ENCODE data around the gene KRTAP20-4. TPM values are rescaled to one million over a fixed set of nuclear protein-coding genes. Genes with fewer than 3 reads are reported as not detected.

KRTAP20-4 gene
- total and polyA plus RNA-seq, 3 experiments from 2014 or later: not detected

DNA sequence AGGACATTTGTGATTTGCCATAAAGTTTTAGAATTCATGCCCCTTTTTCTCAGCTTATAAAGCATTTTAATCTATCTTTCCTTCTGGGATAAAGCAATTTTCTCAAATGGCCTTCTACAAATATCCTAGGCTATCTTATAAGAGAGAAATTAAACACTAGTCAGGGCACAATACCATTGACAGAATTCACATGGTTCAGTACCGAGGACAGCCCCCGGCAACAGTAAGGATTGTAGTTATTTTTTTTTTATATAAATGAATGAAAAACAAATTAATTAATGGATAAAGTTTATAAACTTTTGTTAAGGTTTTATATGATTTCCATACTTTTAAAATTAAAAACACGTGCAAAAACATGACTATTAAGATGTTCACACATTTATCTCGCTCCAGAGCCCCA lies 7.7 kb downstream of the KRTAP20-4 start:
- POLR2A ChIA-PET: no interaction called here
- no peaks in the 10 kb centered on the region for H3K27me3 Mint-ChIP-seq
- Histone ChIP-seq H3K4me1 (ENCODE audit: insufficient read depth, low read length) (no peaks in the 10 kb centered on the region), H3K27ac (ENCODE audit: low read depth, low read length) (no peak overlapping the region), H3K27me3 (ENCODE audit: insufficient read depth, low read length, poor library complexity, severe bottlenecking) (no peaks in the 10 kb centered on the region), H3K4me3 (ENCODE audit: low read length) (no peak overlapping the region), H3K36me3 (ENCODE audit: insufficient read depth, low read length) (no peaks in the 10 kb centered on the region), H3K9me3 (ENCODE audit: low read length) (no peaks in the 10 kb centered on the region)
- no peaks in the 10 kb centered on the region for H3K4me1 Mint-ChIP-seq
- H3K4me3 Mint-ChIP-seq: no peak overlapping the region
- no peak for DNase-seq
- no peaks in the 10 kb centered on the region for H3K36me3 Mint-ChIP-seq
- CTCF ChIA-PET: no interaction called here
- H3K9me3 Mint-ChIP-seq: peaks cover 0 to 8% (median 0%) of the 10 kb centered on the region in 5 donors
- H3K27ac Mint-ChIP-seq: no peak overlapping the region

DNA sequence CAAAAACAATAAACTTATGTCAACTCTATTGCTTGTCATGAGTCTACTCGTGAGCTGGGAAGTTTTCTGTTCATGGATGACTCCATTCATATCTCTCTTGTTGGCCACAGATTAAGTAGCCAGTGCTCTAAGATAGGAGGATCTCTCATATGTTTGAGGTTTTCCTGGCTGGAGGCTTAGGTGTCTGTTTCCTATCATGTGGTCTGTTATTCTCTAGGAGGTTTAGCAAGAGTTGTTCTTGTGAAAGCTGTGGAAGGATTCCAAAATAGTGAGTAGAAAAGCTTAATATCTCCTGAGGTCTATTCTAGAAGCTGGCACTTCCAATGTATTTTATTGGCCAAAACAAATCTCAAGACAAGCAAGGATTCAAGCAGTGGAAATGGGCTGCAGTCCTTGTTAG lies 8.8 kb downstream of the KRTAP20-4 start:
- no peak overlapping the region for H3K27ac ChIP-seq (ENCODE audit: low read depth, low read length)
- H3K9me3 ChIP-seq (ENCODE audit: low read length): no peaks in the 10 kb centered on the region
- Mint-ChIP-seq H3K27ac (no peak overlapping the region), H3K4me3 (no peak overlapping the region), H3K9me3 (peaks cover 0 to 6% (median 0%) of the 10 kb centered on the region in 5 donors), H3K4me1 (no peaks in the 10 kb centered on the region), H3K27me3 (no peaks in the 10 kb centered on the region), H3K36me3 (no peaks in the 10 kb centered on the region)
- ChIA-PET POLR2A (no interaction called here), CTCF (no interaction called here)
- H3K4me3 ChIP-seq (ENCODE audit: low read length): no peak overlapping the region
- no peaks in the 10 kb centered on the region for H3K36me3 ChIP-seq (ENCODE audit: insufficient read depth, low read length)
- H3K4me1 ChIP-seq (ENCODE audit: insufficient read depth, low read length): no peaks in the 10 kb centered on the region
- no peaks in the 10 kb centered on the region for H3K27me3 ChIP-seq (ENCODE audit: insufficient read depth, low read length, poor library complexity, severe bottlenecking)
- no peak for DNase-seq

DNA sequence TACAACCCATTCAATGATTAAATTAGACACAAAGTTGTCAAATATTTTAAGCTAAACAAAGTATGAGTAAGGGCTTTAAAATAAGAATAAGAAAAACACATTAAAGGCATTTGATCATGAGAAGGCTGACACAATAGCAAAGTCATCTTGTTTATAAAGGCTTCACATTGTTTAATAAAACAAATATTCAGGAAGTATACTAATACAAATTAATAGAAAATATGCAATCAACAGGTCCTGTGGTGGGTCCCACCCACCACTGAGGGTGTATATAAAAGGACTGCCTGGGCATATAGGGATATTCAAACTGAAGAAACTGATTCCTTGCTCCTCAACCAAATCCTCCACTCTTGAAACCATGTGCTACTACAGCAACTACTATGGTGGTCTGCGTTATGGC lies 14.5 kb downstream of the KRTAP20-4 start, which contains the start of gene KRTAP20-2:
KRTAP20-2 (plus strand) TSS at position 301 of the 400 bp plus-strand sequence; CDS start at position 359, 58 bp downstream.
- Mint-ChIP-seq H3K4me3 (no peak within 1 kb of the TSS), H3K4me1 (no peaks in the 10 kb centered on the region), H3K9me3 (peaks cover 0 to 5% (median 2%) of the 10 kb centered on the region in 5 donors), H3K27me3 (no peaks in the 10 kb centered on the region), H3K36me3 (no peaks in the 10 kb centered on the region), H3K27ac (no peak within 1 kb of the TSS)
- Histone ChIP-seq H3K4me1 (ENCODE audit: insufficient read depth, low read length) (no peaks in the 10 kb centered on the region), H3K27ac (ENCODE audit: low read depth, low read length) (no peak within 1 kb of the TSS), H3K4me3 (ENCODE audit: low read length) (no peak within 1 kb of the TSS), H3K27me3 (ENCODE audit: insufficient read depth, low read length, poor library complexity, severe bottlenecking) (no peaks in the 10 kb centered on the region), H3K36me3 (ENCODE audit: insufficient read depth, low read length) (no peaks in the 10 kb centered on the region), H3K9me3 (ENCODE audit: low read length) (no peaks in the 10 kb centered on the region)
- DNase-seq: no peak
- CTCF ChIA-PET: no interaction called here
- POLR2A ChIA-PET: no interaction called here

DNA sequence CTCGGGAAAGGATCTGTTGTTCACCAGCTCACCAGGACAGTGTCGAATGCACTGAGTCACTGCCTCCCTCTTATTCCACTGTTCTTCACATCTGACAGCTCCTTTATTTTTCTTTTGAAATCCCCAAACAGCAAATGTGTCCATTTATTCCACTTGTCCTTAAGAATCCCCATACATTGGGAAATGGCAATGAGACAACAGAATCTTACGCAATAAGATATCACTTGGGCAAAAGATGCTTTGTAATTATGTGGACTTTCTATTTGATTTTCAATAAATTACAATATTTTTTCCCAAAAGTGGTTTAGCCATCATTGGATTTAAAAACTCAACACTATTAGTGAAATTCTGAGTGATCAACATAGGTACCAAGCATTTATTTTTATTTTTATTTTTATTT lies 18.3 kb downstream of the KRTAP20-4 start:
- no peaks in the 10 kb centered on the region for H3K36me3 Mint-ChIP-seq
- CTCF ChIA-PET: no interaction called here
- no peaks in the 10 kb centered on the region for H3K27me3 Mint-ChIP-seq

DNA sequence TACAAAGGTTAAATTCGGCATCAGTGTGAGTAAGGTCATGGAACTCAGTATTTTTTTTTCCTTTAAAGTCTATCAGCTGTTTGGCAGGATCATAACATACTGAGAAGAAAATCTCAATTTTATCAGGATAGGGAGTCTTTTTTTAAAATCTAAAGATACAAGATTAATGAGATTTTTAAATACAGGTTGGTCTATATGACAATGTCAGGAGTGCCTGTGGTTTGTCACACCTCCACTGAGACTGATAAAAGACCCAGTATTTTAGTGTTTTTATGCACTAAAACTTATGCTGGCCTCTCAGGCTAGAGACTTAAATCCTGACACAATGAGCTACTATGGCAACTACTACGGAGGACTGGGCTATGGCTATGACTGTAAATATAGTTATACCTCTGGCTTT lies 22.1 kb downstream of the KRTAP20-4 start, which contains the start of gene KRTAP20-3:
KRTAP20-3 (plus strand) TSS at position 301 of the 400 bp plus-strand sequence.
- H3K4me1 Mint-ChIP-seq: no peaks in the 10 kb centered on the region
- H3K27ac Mint-ChIP-seq: no peak within 1 kb of the TSS
- H3K27me3 Mint-ChIP-seq: peaks cover 0 to 1% of the 10 kb centered on the region in 2 donors
- no peak for DNase-seq
- ChIA-PET CTCF (no interaction called here), POLR2A (no interaction called here)
- no peak within 1 kb of the TSS for H3K4me3 Mint-ChIP-seq
- H3K4me3 ChIP-seq (ENCODE audit: low read length): no peak within 1 kb of the TSS
- no peak within 1 kb of the TSS for H3K27ac ChIP-seq (ENCODE audit: low read depth, low read length)
- no peaks in the 10 kb centered on the region for H3K4me1 ChIP-seq (ENCODE audit: insufficient read depth, low read length)
- no peaks in the 10 kb centered on the region for H3K36me3 Mint-ChIP-seq
- H3K9me3 Mint-ChIP-seq: peaks cover 0 to 11% (median 3%) of the 10 kb centered on the region in 5 donors
- H3K9me3 ChIP-seq (ENCODE audit: low read length): no peaks in the 10 kb centered on the region
- no peaks in the 10 kb centered on the region for H3K36me3 ChIP-seq (ENCODE audit: insufficient read depth, low read length)
- no peaks in the 10 kb centered on the region for H3K27me3 ChIP-seq (ENCODE audit: insufficient read depth, low read length, poor library complexity, severe bottlenecking)

More for the DNA sequence above, 18.3 kb downstream of the KRTAP20-4 start:
- Histone ChIP-seq H3K4me1 (ENCODE audit: insufficient read depth, low read length) (no peaks in the 10 kb centered on the region), H3K27ac (ENCODE audit: low read depth, low read length) (no peak overlapping the region), H3K9me3 (ENCODE audit: low read length) (no peaks in the 10 kb centered on the region), H3K4me3 (ENCODE audit: low read length) (no peak overlapping the region), H3K36me3 (ENCODE audit: insufficient read depth, low read length) (no peaks in the 10 kb centered on the region), H3K27me3 (ENCODE audit: insufficient read depth, low read length, poor library complexity, severe bottlenecking) (no peaks in the 10 kb centered on the region)
- no peak overlapping the region for H3K27ac Mint-ChIP-seq
- H3K4me3 Mint-ChIP-seq: no peak overlapping the region
- H3K4me1 Mint-ChIP-seq: no peaks in the 10 kb centered on the region
- DNase-seq: no peak
- POLR2A ChIA-PET: no interaction called here
- peaks cover 1 to 11% (median 3%) of the 10 kb centered on the region in 5 donors for H3K9me3 Mint-ChIP-seq

DNA sequence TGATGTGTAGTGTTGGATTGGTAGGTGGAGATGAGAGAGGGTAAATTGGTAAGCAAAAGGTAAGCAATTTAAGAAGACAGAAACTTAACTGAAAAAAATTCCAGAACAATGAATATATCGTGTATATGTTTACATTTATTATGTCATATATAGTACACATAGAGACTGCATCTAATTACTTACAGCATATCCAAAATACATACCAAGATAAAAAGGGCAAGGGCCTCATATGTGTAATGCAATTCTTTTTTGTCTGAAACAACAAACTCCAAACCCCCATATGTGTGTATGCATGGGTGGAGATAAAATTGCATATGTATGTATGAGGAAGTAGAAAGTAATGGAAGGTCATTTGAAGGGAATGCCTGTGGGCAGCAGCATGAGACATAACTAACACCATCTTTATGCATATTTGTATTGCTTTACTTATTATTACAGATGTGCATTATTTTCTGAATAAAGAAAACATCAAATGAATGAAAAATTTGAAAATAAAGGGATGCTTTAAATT lies 26.5 kb downstream of the KRTAP20-4 start:
- Mint-ChIP-seq H3K36me3 (no peaks in the 10 kb centered on the region), H3K9me3 (peaks cover 0 to 6% (median 0%) of the 10 kb centered on the region in 5 donors), H3K27ac (no peak overlapping the region), H3K27me3 (peaks cover 0 to 1% of the 10 kb centered on the region in 2 donors), H3K4me1 (no peaks in the 10 kb centered on the region), H3K4me3 (no peak overlapping the region)
- no peaks in the 10 kb centered on the region for H3K9me3 ChIP-seq (ENCODE audit: low read length)
- H3K36me3 ChIP-seq (ENCODE audit: insufficient read depth, low read length): no peaks in the 10 kb centered on the region
- DNase-seq: no peak
- no peak overlapping the region for H3K27ac ChIP-seq (ENCODE audit: low read depth, low read length)
- H3K4me3 ChIP-seq (ENCODE audit: low read length): no peak overlapping the region
- no peaks in the 10 kb centered on the region for H3K27me3 ChIP-seq (ENCODE audit: insufficient read depth, low read length, poor library complexity, severe bottlenecking)
- ChIA-PET POLR2A (no interaction called here), CTCF (no interaction called here)
- H3K4me1 ChIP-seq (ENCODE audit: insufficient read depth, low read length): no peaks in the 10 kb centered on the region

DNA sequence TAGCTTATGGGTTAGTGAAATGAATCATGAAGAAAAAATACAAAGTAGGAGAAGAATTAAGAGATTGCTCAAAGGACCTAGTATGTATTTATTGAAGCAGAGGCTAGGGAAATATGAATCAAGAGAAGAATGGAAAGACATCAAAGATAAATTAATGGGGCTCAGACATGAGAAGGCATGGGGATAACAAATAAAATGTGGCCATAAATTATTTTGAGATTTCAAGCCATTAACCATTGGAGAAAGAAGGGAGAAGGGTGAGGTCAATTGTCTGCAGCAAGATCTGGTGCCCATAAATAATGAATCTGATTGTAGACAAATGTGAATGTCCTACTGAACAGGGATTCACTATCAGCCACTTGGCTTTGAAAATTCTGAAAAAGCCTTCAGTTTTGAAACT lies 32.5 kb downstream of the KRTAP20-4 start:
- no peaks in the 10 kb centered on the region for H3K9me3 ChIP-seq (ENCODE audit: low read length)
- no peaks in the 10 kb centered on the region for H3K4me1 ChIP-seq (ENCODE audit: insufficient read depth, low read length)
- H3K4me3 ChIP-seq (ENCODE audit: low read length): no peak overlapping the region
- ChIA-PET CTCF (no interaction called here), POLR2A (no interaction called here)
- H3K27ac Mint-ChIP-seq: no peak overlapping the region
- H3K9me3 Mint-ChIP-seq: peaks cover 0 to 7% (median 3%) of the 10 kb centered on the region in 5 donors
- no peaks in the 10 kb centered on the region for H3K36me3 ChIP-seq (ENCODE audit: insufficient read depth, low read length)
- H3K4me1 Mint-ChIP-seq: no peaks in the 10 kb centered on the region
- no peaks in the 10 kb centered on the region for H3K36me3 Mint-ChIP-seq
- no peaks in the 10 kb centered on the region for H3K27me3 ChIP-seq (ENCODE audit: insufficient read depth, low read length, poor library complexity, severe bottlenecking)
- H3K4me3 Mint-ChIP-seq: no peak overlapping the region
- no peak overlapping the region for H3K27ac ChIP-seq (ENCODE audit: low read depth, low read length)
- DNase-seq: no peak
- H3K27me3 Mint-ChIP-seq: no peaks in the 10 kb centered on the region

DNA sequence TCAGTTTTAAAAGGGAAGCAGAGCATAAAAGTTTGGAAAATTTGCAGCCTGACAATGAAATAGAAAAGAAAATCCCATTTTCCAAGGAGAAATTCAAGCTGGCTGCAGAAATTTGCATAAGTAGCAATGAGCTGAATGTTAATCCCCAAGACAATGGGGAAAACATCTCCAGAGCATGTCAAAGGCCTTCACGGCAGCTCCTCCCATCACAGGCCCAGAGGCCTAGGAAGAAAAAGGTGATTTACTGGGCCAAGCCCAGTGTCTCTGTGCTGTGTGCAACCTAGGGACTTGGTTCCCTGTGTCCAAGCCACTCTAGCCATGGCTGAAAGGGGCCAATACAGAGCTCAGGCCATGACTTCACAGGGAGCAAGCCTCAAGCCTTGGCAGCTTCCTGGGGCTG lies 48.3 kb downstream of the KRTAP20-4 start:
- H3K27ac ChIP-seq (ENCODE audit: low read depth, low read length): no peak overlapping the region
- H3K4me1 ChIP-seq (ENCODE audit: insufficient read depth, low read length): no peaks in the 10 kb centered on the region
- no peaks in the 10 kb centered on the region for H3K27me3 Mint-ChIP-seq
- H3K9me3 Mint-ChIP-seq: peaks cover 0 to 15% (median 5%) of the 10 kb centered on the region in 5 donors
- H3K9me3 ChIP-seq (ENCODE audit: low read length): no peaks in the 10 kb centered on the region
- POLR2A ChIA-PET: no interaction called here
- H3K4me3 Mint-ChIP-seq: no peak overlapping the region
- H3K36me3 Mint-ChIP-seq: no peaks in the 10 kb centered on the region
- no peak overlapping the region for H3K27ac Mint-ChIP-seq
- no peaks in the 10 kb centered on the region for H3K36me3 ChIP-seq (ENCODE audit: insufficient read depth, low read length)
- no peak for DNase-seq
- H3K27me3 ChIP-seq (ENCODE audit: insufficient read depth, low read length, poor library complexity, severe bottlenecking): no peaks in the 10 kb centered on the region
- H3K4me1 Mint-ChIP-seq: no peaks in the 10 kb centered on the region
- CTCF ChIA-PET: no interaction called here
- no peak overlapping the region for H3K4me3 ChIP-seq (ENCODE audit: low read length)

Data from CD8-positive, alpha-beta memory T cell (primary cell).